Measurements from ENCODE around the gene R3HDM2. TPM values are rescaled to one million over a fixed set of nuclear protein-coding genes. Genes with fewer than 3 reads are reported as not detected.

R3HDM2 gene
- total RNA-seq, 1 experiment from 2014 or later: 64.0 TPM

DNA sequence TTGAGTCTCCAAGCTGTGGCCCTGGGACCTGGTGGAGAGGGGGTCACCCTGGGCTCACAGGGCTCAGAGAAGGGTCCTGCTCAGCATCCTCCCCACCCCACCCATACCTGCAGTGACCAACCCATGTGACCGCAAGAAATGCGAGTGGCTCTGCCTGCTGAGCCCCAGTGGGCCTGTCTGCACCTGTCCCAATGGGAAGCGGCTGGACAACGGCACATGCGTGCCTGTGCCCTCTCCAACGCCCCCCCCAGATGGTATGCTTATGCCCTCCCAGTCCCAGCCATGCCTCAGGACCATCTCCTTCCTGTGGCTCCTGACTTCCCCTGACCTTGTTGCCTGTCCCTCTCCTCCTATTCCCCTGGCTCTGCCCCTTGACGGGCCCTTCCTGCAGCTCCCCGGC lies 220.9 kb downstream of the R3HDM2 start:
- CTCF ChIA-PET: no interaction called here
- no TSS peak for BruUV-seq (replicated peaks)

GRCh38 chr12:57208631-57209282 lies 222.1 kb downstream of the R3HDM2 start:
- intact Hi-C loops (cut with micrococcal nuclease; ENCODE audit: unreplicated experiment): no loop called here
- H3K36me3 ChIP-seq (ENCODE audit: insufficient read depth, low read length, poor library complexity, severe bottlenecking): no peaks in the 10 kb centered on the region
- peaks cover 5% of the 10 kb centered on the region for H3K4me1 ChIP-seq (ENCODE audit: insufficient read depth, low read length, poor library complexity, severe bottlenecking)
- TF ChIP-seq, protein P1, sequence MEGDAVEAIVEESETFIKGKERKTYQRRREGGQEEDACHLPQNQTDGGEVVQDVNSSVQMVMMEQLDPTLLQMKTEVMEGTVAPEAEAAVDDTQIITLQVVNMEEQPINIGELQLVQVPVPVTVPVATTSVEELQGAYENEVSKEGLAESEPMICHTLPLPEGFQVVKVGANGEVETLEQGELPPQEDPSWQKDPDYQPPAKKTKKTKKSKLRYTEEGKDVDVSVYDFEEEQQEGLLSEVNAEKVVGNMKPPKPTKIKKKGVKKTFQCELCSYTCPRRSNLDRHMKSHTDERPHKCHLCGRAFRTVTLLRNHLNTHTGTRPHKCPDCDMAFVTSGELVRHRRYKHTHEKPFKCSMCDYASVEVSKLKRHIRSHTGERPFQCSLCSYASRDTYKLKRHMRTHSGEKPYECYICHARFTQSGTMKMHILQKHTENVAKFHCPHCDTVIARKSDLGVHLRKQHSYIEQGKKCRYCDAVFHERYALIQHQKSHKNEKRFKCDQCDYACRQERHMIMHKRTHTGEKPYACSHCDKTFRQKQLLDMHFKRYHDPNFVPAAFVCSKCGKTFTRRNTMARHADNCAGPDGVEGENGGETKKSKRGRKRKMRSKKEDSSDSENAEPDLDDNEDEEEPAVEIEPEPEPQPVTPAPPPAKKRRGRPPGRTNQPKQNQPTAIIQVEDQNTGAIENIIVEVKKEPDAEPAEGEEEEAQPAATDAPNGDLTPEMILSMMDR (conservative IDR thresholded peaks at IDR 0.05; ENCODE audit: low read depth, low read length): no peak
- TF ChIP-seq EZH2 (IDR thresholded peaks at IDR 0.05; ENCODE audit: borderline replicate concordance, low read depth, low read length, poor library complexity, severe bottlenecking): no peak
- H3K9me3 ChIP-seq (ENCODE audit: low read depth, low read length, poor library complexity, severe bottlenecking): no peaks in the 10 kb centered on the region
- ChIA-PET POLR2A (ENCODE audit: low non-redundant PET) (no interaction called here), CTCF (no interaction called here)
- no peaks in the 10 kb centered on the region for H3K27me3 ChIP-seq (replicated peaks; ENCODE audit: insufficient read depth, low read depth, low read length, poor library complexity)
- no TSS peak for BruUV-seq (replicated peaks)
- H3K4me3 ChIP-seq (ENCODE audit: low read depth, low read length, poor library complexity, severe bottlenecking): no peak overlapping the region
- DNase-seq (ENCODE audit: low spot score): no peak
- no peak overlapping the region for H3K27ac ChIP-seq (ENCODE audit: low read depth, low read length, poor library complexity, severe bottlenecking)

More for the DNA sequence above, 220.9 kb downstream of the R3HDM2 start:
- no peak overlapping the region for H3K4me3 ChIP-seq (ENCODE audit: low read depth, low read length, poor library complexity, severe bottlenecking)
- intact Hi-C loops (cut with micrococcal nuclease; ENCODE audit: unreplicated experiment): no loop called here
- DNase-seq (ENCODE audit: low spot score): no peak
- POLR2A ChIA-PET (ENCODE audit: low non-redundant PET): no interaction called here
- peaks cover 15% of the 10 kb centered on the region for H3K4me1 ChIP-seq (ENCODE audit: insufficient read depth, low read length, poor library complexity, severe bottlenecking)
- H3K36me3 ChIP-seq (ENCODE audit: insufficient read depth, low read length, poor library complexity, severe bottlenecking): no peaks in the 10 kb centered on the region
- H3K9me3 ChIP-seq (ENCODE audit: low read depth, low read length, poor library complexity, severe bottlenecking): no peaks in the 10 kb centered on the region
- H3K27ac ChIP-seq (ENCODE audit: low read depth, low read length, poor library complexity, severe bottlenecking): no peak overlapping the region
- H3K27me3 ChIP-seq (replicated peaks; ENCODE audit: insufficient read depth, low read depth, low read length, poor library complexity): peaks cover 5% of the 10 kb centered on the region
- TF ChIP-seq, protein P1 (conservative IDR thresholded peaks at IDR 0.05; ENCODE audit: low read depth, low read length): no peak
- no peak for TF ChIP-seq EZH2 (IDR thresholded peaks at IDR 0.05; ENCODE audit: borderline replicate concordance, low read depth, low read length, poor library complexity, severe bottlenecking)

- no peak for DNase-seq (ENCODE audit: low spot score)
- no peaks in the 10 kb centered on the region for H3K9me3 ChIP-seq (ENCODE audit: low read depth, low read length, poor library complexity, severe bottlenecking)
- TF ChIP-seq, protein P1 (conservative IDR thresholded peaks at IDR 0.05; ENCODE audit: low read depth, low read length): no peak
- intact Hi-C loops (cut with micrococcal nuclease; ENCODE audit: unreplicated experiment): no loop called here
- no TSS peak for BruUV-seq (replicated peaks)
- H3K27ac ChIP-seq (ENCODE audit: low read depth, low read length, poor library complexity, severe bottlenecking): no peak overlapping the region
- H3K27me3 ChIP-seq (replicated peaks; ENCODE audit: insufficient read depth, low read depth, low read length, poor library complexity): no peaks in the 10 kb centered on the region
- ChIA-PET POLR2A (ENCODE audit: low non-redundant PET) (no interaction called here), CTCF (no interaction called here)
- no peak overlapping the region for H3K4me3 ChIP-seq (ENCODE audit: low read depth, low read length, poor library complexity, severe bottlenecking)
- H3K36me3 ChIP-seq (ENCODE audit: insufficient read depth, low read length, poor library complexity, severe bottlenecking): no peaks in the 10 kb centered on the region
- no peaks in the 10 kb centered on the region for H3K4me1 ChIP-seq (ENCODE audit: insufficient read depth, low read length, poor library complexity, severe bottlenecking)
Measured at GRCh38 chr12:57207731-57208630, 222.9 kb downstream of the R3HDM2 start.

All from A673 (cell line).